ENCODE measurements around the gene FXYD2. TPM values are rescaled to one million over a fixed set of nuclear protein-coding genes. Genes with fewer than 3 reads are reported as not detected.

Gene FXYD2
- total RNA-seq, 1 experiment from 2014 or later: 0.39 TPM

GRCh38 chr11:117828611-117829368 is 4.2 kb upstream of the FXYD2 start:
- Histone ChIP-seq H3K4me3 (ENCODE audit: low read depth in 2 of 2, low read length in 2 of 2) (no peak overlapping the region), H3K4me1 (ENCODE audit: control insufficient read depth, insufficient read depth, low read length) (no peaks in the 10 kb centered on the region), H3K36me3 (ENCODE audit: control insufficient read depth, insufficient read depth, low read length) (no peaks in the 10 kb centered on the region), H3K9me3 (ENCODE audit: control insufficient read depth, insufficient read depth, low read depth, low read length) (no peaks in the 10 kb centered on the region), H3K27me3 (ENCODE audit: control insufficient read depth, insufficient read depth, low read length) (peaks cover 7% of the 10 kb centered on the region), H3K27ac (ENCODE audit: low read length) (no peak overlapping the region)
- in situ Hi-C loops (cut with HindIII; ENCODE audit: low pct_unique_long_range_greater_than_20kb, low sequenced_read_pairs): no loop called here
- BruUV-seq (replicated peaks): no TSS peak
- ChIA-PET CTCF (no interaction called here), POLR2A (no interaction called here)
- intact Hi-C loops (cut with micrococcal nuclease; ENCODE audit: unreplicated experiment): no loop called here
- ATAC-seq (peak; percentile 46), DNase-seq (ENCODE audit: low read depth, low spot score) (no peak)
- TF ChIP-seq REST (IDR thresholded peaks at IDR 0.05; ENCODE audit: insufficient read depth in 1 of 2, low read depth in 2 of 2, low read length in 1 of 2) (no peak), POLR2AphosphoS5 (IDR thresholded peaks at IDR 0.05; ENCODE audit: low read depth, low read length) (no peak), CTCF (IDR thresholded peaks at IDR 0.05) (no peak)

- intact Hi-C loops (cut with micrococcal nuclease; ENCODE audit: unreplicated experiment): no loop called here
- ChIA-PET CTCF (interaction anchor here (0.5 to 0.7 kb wide), 2 partner anchors 119 to 129 kb away, joined by 3 to 6 read pairs; no protein-coding TSS in a partner anchor), POLR2A (interaction anchor here (0.6 kb wide), 1 partner anchor 814 kb away, joined by 3 read pairs; no protein-coding TSS in a partner anchor)
- in situ Hi-C loops (cut with HindIII; ENCODE audit: low pct_unique_long_range_greater_than_20kb, low sequenced_read_pairs): no loop called here
- H3K4me3 ChIP-seq (ENCODE audit: low read depth in 2 of 2, low read length in 2 of 2): no peak overlapping the region
- H3K27ac ChIP-seq (ENCODE audit: low read length): no peak overlapping the region
- peaks cover 7% of the 10 kb centered on the region for H3K27me3 ChIP-seq (ENCODE audit: control insufficient read depth, insufficient read depth, low read length)
- no peaks in the 10 kb centered on the region for H3K9me3 ChIP-seq (ENCODE audit: control insufficient read depth, insufficient read depth, low read depth, low read length)
- no peaks in the 10 kb centered on the region for H3K4me1 ChIP-seq (ENCODE audit: control insufficient read depth, insufficient read depth, low read length)
- no TSS peak for BruUV-seq (replicated peaks)
- H3K36me3 ChIP-seq (ENCODE audit: control insufficient read depth, insufficient read depth, low read length): no peaks in the 10 kb centered on the region
- DNase-seq (ENCODE audit: low read depth, low spot score) (no peak), ATAC-seq (no peak)
- TF ChIP-seq REST (IDR thresholded peaks at IDR 0.05; ENCODE audit: insufficient read depth in 1 of 2, low read depth in 2 of 2, low read length in 1 of 2) (no peak), TCF7L2 (IDR thresholded peaks at IDR 0.05; ENCODE audit: low read depth, low read length) (no peak), POLR2AphosphoS5 (IDR thresholded peaks at IDR 0.05; ENCODE audit: low read depth, low read length) (no peak), CTCF (IDR thresholded peaks at IDR 0.05) (no peak), SIN3A (IDR thresholded peaks at IDR 0.05; ENCODE audit: borderline replicate concordance, insufficient read depth, low read depth, low read length) (no peak)
These were observed 3.3 kb upstream of the FXYD2 start for GRCh38 chr11:117827521-117828511.
